H4 (cell line): Measurements from ENCODE around the gene VCAN. TPM values are rescaled to one million over a fixed set of nuclear protein-coding genes. Genes with fewer than 3 reads are reported as not detected.

Source experiments
- DNase-seq: peaks from one replicate; pipeline ENCODE4 v3.0.0-alpha.2; 2015; ENCODE audit warnings: low spot score
- total RNA-seq: library from RNA; depleted of rRNA; stranded (reverse); fragments of >200 nt; shearing (Covaris generic); gene quantifications from 2 replicates; pipeline ENCODE4 v1.2.3, GENCODE V29; 2014

Gene VCAN
- total RNA-seq, 1 experiment from 2014 or later, result 14.4 TPM

DNA sequence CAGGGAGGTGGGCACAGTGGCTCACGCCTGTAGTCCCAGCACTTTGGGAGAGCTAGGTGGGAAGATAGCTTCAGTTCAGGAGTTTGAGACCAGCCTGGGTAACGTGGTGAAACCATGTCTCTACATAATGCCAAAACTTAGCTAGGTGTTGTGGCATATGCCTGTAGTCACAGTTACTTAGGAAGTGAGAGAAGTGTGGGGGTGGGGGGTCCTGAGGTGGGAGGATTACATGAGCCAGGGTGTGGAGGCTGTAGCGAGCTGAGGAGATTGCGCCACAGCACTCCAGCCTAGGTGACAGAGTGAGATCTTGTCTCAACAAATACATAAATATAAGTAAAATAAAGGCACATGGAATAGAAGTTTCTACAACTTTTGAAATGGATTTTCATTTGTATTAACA, 23.1 kb downstream of the VCAN start:
- DNase-seq, result no peak

GRCh38 chr5:83496626-83497025, 25.1 kb downstream of the VCAN start:
- DNase-seq, result no peak

GRCh38 chr5:83498585-83498984, 27.0 kb downstream of the VCAN start:
- DNase-seq, result no peak

- DNase-seq, result no peak
Measured at GRCh38 chr5:83503662-83504061, 32.1 kb downstream of the VCAN start.

- no peak for DNase-seq
Measured at GRCh38 chr5:83507431-83507830, 35.9 kb downstream of the VCAN start.

GRCh38 chr5:83509540-83509939, 38.0 kb downstream of the VCAN start:
- DNase-seq, result peak; percentile 65

- no peak for DNase-seq
Measured at GRCh38 chr5:83510260-83510659, 38.7 kb downstream of the VCAN start.

- DNase-seq, result peak; percentile 8
Measured at GRCh38 chr5:83512061-83512745, 40.7 kb downstream of the VCAN start.

DNA sequence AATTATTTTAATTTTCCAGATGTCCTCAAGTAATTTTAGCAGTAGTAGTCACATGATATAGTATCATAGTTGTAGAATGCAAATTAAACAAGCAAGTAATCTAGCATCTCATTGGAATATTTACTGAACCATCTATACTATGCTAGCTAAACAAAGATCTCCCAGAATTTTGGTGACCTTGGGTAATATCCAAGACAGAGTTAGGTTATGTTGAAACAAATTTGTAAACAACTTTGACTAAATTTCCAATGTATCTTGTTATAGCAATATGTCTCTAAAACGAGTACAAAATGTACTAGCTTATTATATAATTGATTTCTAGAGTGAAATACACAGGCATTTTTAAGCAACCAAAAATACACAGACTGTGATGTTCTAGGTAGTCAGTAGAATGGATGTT, 41.5 kb downstream of the VCAN start:
- DNase-seq, result no peak

DNA sequence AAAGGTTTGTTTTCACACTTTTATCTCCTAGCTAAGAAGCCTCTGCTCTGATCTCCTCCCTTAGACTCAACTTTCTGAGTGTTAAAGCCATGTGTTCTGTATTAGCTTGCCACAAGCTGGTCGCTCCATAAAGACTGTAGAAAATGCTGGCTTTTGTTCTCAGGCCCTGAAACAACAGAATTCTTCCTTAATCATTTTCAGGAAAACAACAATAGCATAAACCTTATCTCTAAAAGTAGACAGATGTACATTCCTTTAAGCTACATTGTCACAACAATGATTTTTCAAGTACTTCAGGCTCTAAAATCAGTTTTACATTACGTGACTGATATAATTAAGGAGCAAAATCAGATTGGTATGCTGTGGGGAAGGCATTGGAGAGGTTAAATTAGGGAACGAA, 41.9 kb downstream of the VCAN start:
- DNase-seq, result no peak

DNA sequence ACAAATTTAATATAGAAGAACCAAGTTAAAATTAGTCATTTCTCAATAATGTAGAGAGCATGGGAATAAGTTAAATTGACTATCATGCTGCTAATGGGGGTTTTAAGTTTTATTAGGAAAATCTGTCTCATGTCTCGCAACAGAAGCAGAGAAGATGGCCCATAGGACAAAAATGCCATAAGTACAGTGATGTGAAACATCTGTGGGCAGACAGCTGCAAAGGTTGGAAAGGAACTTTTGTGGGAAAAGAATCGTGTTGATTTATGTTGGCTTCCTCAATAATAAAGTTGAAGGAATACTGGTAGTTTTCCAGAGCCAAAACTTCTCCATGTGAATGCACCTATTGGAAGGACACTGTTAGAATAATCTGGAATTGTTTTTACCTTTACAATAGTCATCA, 44.8 kb downstream of the VCAN start:
- no peak for DNase-seq

GRCh38 chr5:83517072-83517687, 45.6 kb downstream of the VCAN start:
- no peak for DNase-seq

GRCh38 chr5:83517688-83518085, 46.1 kb downstream of the VCAN start:
- DNase-seq, result no peak

- no peak for DNase-seq
Measured at GRCh38 chr5:83518319-83519061, 46.9 kb downstream of the VCAN start.

GRCh38 chr5:83522446-83522845, 50.9 kb downstream of the VCAN start:
- no peak for DNase-seq

DNA sequence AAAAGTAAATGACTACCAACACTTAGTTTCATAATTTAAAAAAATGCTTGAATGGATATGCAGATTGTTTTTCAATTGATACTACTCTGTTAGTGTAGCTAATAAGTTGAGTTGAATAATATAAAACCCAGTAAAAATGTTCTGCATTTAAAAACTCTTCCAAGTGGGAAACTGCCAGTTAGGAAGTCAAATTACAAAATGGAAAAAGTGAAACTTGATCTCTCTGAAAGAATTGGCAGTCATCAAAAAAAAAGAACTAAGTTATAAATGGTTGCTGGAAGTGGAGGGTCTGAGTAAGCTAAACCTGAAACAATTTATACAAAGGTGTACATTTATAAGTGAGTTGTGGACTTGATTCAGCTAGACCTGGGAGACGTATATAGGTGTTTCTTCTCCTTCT, 52.4 kb downstream of the VCAN start:
- no peak for DNase-seq

DNA sequence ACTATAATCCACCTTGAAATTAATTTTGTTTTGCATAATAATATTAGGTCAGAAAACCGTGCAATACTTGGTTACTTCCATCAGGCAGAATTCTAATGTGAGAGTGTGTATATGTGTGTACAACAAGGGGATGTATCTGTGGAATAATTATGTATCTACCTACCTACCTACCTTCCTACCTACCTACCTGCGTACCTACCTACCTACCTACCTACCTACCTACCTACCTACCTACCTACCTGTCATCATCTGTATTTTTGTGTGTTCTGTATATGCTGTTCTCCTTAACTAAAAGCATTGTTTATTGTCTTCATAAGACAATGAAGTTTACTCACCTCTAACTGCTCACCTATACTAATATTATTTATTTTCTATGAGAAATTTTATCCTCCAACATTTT, 52.8 kb downstream of the VCAN start:
- no peak for DNase-seq

DNA sequence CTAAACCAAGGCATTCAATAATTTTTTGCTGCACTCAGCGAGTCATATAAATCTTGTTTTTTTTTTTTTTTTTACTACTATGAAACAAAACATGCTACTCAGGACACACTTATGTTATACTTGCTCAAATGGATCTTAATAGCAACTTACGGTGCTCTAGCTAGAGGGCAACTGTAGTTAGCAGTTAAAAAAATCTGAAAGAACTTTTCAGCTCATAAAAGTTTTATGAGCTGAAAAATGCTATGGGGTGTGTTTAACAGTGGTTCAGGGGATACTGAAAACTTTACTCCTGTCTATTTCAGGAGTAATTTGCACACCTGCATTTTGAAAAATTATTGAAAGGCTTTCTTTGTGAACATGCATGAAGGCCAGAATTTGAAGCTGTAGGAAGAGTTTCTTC, 53.4 kb downstream of the VCAN start:
- no peak for DNase-seq

- DNase-seq, result no peak
Measured at GRCh38 chr5:83526289-83526688, 54.7 kb downstream of the VCAN start.

DNA sequence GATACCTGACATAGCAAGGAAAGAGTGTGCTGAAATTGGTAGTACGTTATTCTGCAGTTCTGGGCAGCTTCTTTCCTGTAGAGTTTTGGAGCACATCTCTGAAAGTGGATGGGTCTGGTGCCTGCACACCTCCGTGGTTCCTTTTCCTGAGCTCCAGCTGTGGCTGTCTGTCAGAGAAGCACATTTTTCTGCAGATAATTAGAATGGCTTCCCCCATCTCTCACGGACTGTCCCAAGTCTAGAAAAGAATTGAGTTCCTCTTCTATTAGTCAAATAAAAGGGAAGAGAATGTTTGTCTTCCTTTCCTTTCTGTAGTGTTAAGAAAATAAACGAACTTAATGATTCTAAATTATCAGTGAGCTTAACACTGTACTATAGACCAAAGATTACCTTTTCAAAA, 55.7 kb downstream of the VCAN start:
- no peak for DNase-seq

- no peak for DNase-seq
Measured at GRCh38 chr5:83527722-83528438, 56.3 kb downstream of the VCAN start.

DNA sequence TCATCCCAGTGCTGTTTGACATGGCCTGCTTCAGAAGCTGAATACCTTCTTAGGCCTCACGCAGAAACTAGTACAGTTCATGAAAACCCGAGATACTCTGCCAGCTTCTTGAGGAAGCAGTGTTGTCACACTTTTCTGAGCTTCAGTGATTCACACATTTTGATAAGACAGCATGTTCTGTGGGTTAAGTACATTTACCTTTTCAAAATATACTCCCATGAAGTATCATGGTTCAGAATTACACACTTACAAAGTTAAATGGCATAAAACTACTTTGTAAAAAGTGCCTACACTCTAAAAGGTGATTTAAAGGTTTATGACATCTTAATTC, 56.9 kb downstream of the VCAN start:
- DNase-seq, result no peak

DNA sequence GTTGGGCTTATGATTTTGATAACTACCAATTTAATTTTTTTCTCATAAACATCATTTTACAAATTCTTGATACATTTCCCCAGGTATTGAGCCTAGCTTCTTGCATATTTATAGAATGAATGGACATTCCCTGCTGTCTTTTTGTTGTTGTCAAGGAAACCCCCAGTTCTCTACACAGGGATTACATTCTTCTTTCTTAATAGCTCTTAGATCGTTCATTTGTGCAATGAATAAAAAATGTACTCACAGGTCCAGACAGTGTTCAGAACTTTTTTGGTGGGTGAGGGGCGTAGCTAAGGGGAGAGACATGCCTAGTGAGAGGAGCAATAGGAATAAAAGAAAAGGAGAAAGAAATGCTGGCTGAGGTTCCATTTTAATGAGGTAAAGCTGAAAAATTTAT, 58.6 kb downstream of the VCAN start:
- no peak for DNase-seq
